GM19035 (cell line): Measurements from ENCODE around the gene DPCD.
"Not testable (repeated sequence)": the region's sequence is repeated elsewhere in the genome, so short reads cannot be mapped to it uniquely, and the experiment has no call there.

Experiments used
- ATAC-seq: cut with Tn5 transposase; IDR thresholded peaks from one replicate; pipeline ENCODE4 v1.9.1; 2021; ENCODE audit not compliant: unreplicated experiment

Gene DPCD

GRCh38 chr10:101617102-101617823, 29.1 kb downstream of the DPCD start:
- ATAC-seq, result no peak

- ATAC-seq, result no peak
These were observed 29.9 kb downstream of the DPCD start for GRCh38 chr10:101617824-101618568.

GRCh38 chr10:101618871-101619270, 30.8 kb downstream of the DPCD start:
- no peak for ATAC-seq

GRCh38 chr10:101619983-101620382, 31.9 kb downstream of the DPCD start:
- no peak for ATAC-seq

GRCh38 chr10:101623528-101623927, 35.4 kb downstream of the DPCD start:
- ATAC-seq, result no peak

- no peak for ATAC-seq
These were observed 36.5 kb downstream of the DPCD start for GRCh38 chr10:101624526-101625102.

- no peak for ATAC-seq
These were observed 37.8 kb downstream of the DPCD start for GRCh38 chr10:101625821-101626412.

GRCh38 chr10:101629837-101630632, 41.9 kb downstream of the DPCD start:
- ATAC-seq, result no peak

- no peak for ATAC-seq
These were observed 42.5 kb downstream of the DPCD start for GRCh38 chr10:101630633-101630920.

GRCh38 chr10:101631821-101632475, 43.8 kb downstream of the DPCD start:
- no peak for ATAC-seq

GRCh38 chr10:101633510-101633909, 45.4 kb downstream of the DPCD start:
- not testable (repeated sequence) for ATAC-seq

- no peak for ATAC-seq
These were observed 51.2 kb downstream of the DPCD start for GRCh38 chr10:101639141-101639900.

- no peak for ATAC-seq
These were observed 55.4 kb downstream of the DPCD start for GRCh38 chr10:101643546-101643945.

- no peak for ATAC-seq
These were observed 55.9 kb downstream of the DPCD start for GRCh38 chr10:101644002-101644401.

GRCh38 chr10:101645659-101646058, 57.5 kb downstream of the DPCD start:
- ATAC-seq, result no peak

GRCh38 chr10:101646364-101646763, 58.2 kb downstream of the DPCD start:
- no peak for ATAC-seq

- ATAC-seq, result no peak
These were observed 59.1 kb downstream of the DPCD start for GRCh38 chr10:101647255-101647654.

GRCh38 chr10:101649525-101650085, 61.5 kb downstream of the DPCD start:
- ATAC-seq, result no peak

- ATAC-seq, result no peak
These were observed 62.7 kb downstream of the DPCD start for GRCh38 chr10:101650863-101651262.

- ATAC-seq, result no peak
These were observed 63.2 kb downstream of the DPCD start for GRCh38 chr10:101651336-101651735.
